Measurements from ENCODE around the gene TMEM79. TPM values are rescaled to one million over a fixed set of nuclear protein-coding genes. Genes with fewer than 3 reads are reported as not detected.

TMEM79 gene
- total and polyA plus RNA-seq, 2 donors (not counting 3 experiments of a cell fraction or from before 2014, with no cell fraction given): 3.0 to 4.8 TPM

GRCh38 chr1:156276966-156277381 is 7.2 kb upstream of the TMEM79 start:
- Histone ChIP-seq H2AFZ (ENCODE audit: low read depth, low read length) (no peak overlapping the region), H3K4me3 (replicated peaks in 1 of 3; ENCODE audit: insufficient read depth in 1 of 3, low read depth in 1 of 3, low read length in 3 of 3) (no peak overlapping the region), H3K27ac (ENCODE audit: insufficient read depth, low read depth, low read length) (no peak overlapping the region), H3K79me2 (ENCODE audit: control insufficient read depth, insufficient read depth, low read length) (peaks cover 40% of the 10 kb centered on the region), H3K4me1 (ENCODE audit: control insufficient read depth, extremely low read depth, insufficient read depth, low read length) (peaks cover 10% of the 10 kb centered on the region), H3K9me1 (replicated peaks; ENCODE audit: control insufficient read depth, extremely low read depth, insufficient read depth, low read length) (no peaks in the 10 kb centered on the region), H3K9ac (replicated peaks; ENCODE audit: extremely low read depth, insufficient read depth, low read length) (no peak overlapping the region), H3K27me3 (ENCODE audit: control insufficient read depth in 2 of 2, insufficient read depth in 2 of 2, low read length in 2 of 2) (no peaks in the 10 kb centered on the region), H3K9me3 (replicated peaks; ENCODE audit: control insufficient read depth, insufficient read depth, low read length) (no peaks in the 10 kb centered on the region), H3K36me3 (ENCODE audit: control insufficient read depth in 2 of 2, extremely low read depth in 1 of 2, insufficient read depth in 2 of 2, low read length in 2 of 2) (peaks cover 19 to 38% of the 10 kb centered on the region in 2 experiments), H3K4me2 (ENCODE audit: insufficient read depth, low read length) (no peak overlapping the region), H4K20me1 (replicated peaks; ENCODE audit: control insufficient read depth, extremely low read depth, insufficient read depth, low read length) (peaks cover 2% of the 10 kb centered on the region)
- intact Hi-C loops (cut with micrococcal nuclease): no loop called here
- dilution Hi-C loops (cut with MboI; ENCODE audit: extremely low pct_ligation_motif_present, low sequenced_read_pairs): no loop called here
- ChIA-PET POLR2A (no interaction called here), CTCF (no interaction called here)
- no TSS peak for BruUV-seq (replicated peaks)
- no peak for DNase-seq (ENCODE audit: low read depth, low spot score)
- no peak for FAIRE-seq
- TF ChIP-seq POLR2A (IDR thresholded peaks at IDR 0.05; ENCODE audit: low read depth, low read length) (no peak), JUN (IDR thresholded peaks at IDR 0.05; ENCODE audit: borderline replicate concordance, insufficient read depth, insufficient read length, low read depth) (no peak), GATA2 (IDR thresholded peaks at IDR 0.05; ENCODE audit: insufficient read depth, insufficient read length, low read depth, low read length) (no peak), POLR2AphosphoS5 (IDR thresholded peaks at IDR 0.05; ENCODE audit: insufficient read depth, low read depth, low read length) (no peak), EZH2 (IDR thresholded peaks at IDR 0.05; ENCODE audit: borderline replicate concordance, low read depth, low read length, severe bottlenecking) (no peak), CTCF (IDR thresholded peaks at IDR 0.05; ENCODE audit: extremely low read depth in 1 of 2, insufficient read depth in 1 of 2, low read depth in 1 of 2, low read length in 2 of 2) (no peak), MYC (IDR thresholded peaks at IDR 0.05; ENCODE audit: low read depth, low read length) (no peak), MAX (IDR thresholded peaks at IDR 0.05; ENCODE audit: insufficient read depth, insufficient read length) (no peak), FOS (IDR thresholded peaks at IDR 0.05; ENCODE audit: borderline replicate concordance, insufficient read depth, low read length) (no peak)
